Muscle of leg (tissue), 11 donors: ENCODE results near the gene PTPRN2. TPM values are rescaled to one million over a fixed set of nuclear protein-coding genes. Genes with fewer than 3 reads are reported as not detected.

Experiments used
- DNase-seq: peaks from one replicate; pipeline ENCODE4 v3.0.0; 2013
- H3K27ac ChIP-seq: one replicate; pipeline ENCODE4 v1.5.1; 2013; ENCODE audit warnings: mild to moderate bottlenecking, low read length, control low read depth
- H3K27me3 ChIP-seq: one replicate; pipeline ENCODE4 v1.6.1; 2013; ENCODE audit warnings: low read length; ENCODE audit not compliant: control insufficient read depth, insufficient read depth
- H3K36me3 ChIP-seq: one replicate; pipeline ENCODE4 v1.6.1; 2013; ENCODE audit warnings: low read length; ENCODE audit not compliant: control insufficient read depth, insufficient read depth
- H3K4me1 ChIP-seq: one replicate; pipeline ENCODE4 v1.6.1; 2013; ENCODE audit warnings: low read length; ENCODE audit not compliant: control insufficient read depth, insufficient read depth
- H3K4me3 ChIP-seq: one replicate; pipeline ENCODE4 v1.5.1; 2013; ENCODE audit warnings: low read length, control low read depth
- H3K9me3 ChIP-seq: replicated peaks from 2 replicates; pipeline ENCODE4 v1.6.1; 2013; ENCODE audit warnings: low read depth, low read length; ENCODE audit not compliant: control insufficient read depth
- WGBS: methylation state at CpG from one replicate; pipeline ENCODE4 v1.1.5; 2013; ENCODE audit warnings: missing lambda C conversion rate; ENCODE audit not compliant: insufficient coverage; 5-methylcytosine and 5-hydroxymethylcytosine counted together
- polyA plus RNA-seq, 8 donors: library from polyadenylated mRNA; unstranded; fragments of 120-200 nt; gene quantifications; one replicate each; pipeline versions ENCODE4 v1.2.1 to v1.2.3, GENCODE V29; 2013; ENCODE audit warnings: inconsistent platforms in 1 of 8, low replicate concordance in 1 of 8; ENCODE audit not compliant: insufficient read length in 8 of 8, insufficient read depth in 1 of 8
- total RNA-seq: library from RNA; stranded (reverse); fragments of 120-200 nt; gene quantifications from one replicate; pipeline ENCODE4 v1.2.4, GENCODE V29; 2013

PTPRN2 gene
- total and polyA plus RNA-seq, 9 donors: 1.4 to 2.9 (median 2.3) TPM

DNA sequence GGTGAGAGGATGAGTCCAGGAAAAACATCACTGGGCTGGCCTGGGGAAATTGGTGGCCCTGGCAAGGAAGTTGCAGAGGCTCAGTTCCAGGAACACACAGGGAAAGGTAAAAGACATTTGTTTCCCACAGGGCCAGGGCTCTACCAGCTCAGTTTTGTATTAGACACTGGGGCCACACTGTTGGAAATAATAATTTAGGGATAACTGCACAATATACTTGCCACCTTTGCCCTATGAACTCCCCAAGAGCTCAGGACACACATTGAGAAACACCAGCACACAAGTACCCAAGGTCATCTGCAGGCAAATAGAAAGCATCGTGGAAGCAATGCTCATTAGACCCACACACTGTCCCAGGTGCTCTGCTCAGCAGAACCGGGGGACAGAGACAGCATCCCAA, 617.6 kb downstream of the PTPRN2 start:
- Histone ChIP-seq H3K9me3 (peaks cover 18% of the 10 kb centered on the region), H3K27ac (no peak overlapping the region)
- 100% methylated on average over 1 of the region's 2 CpGs for WGBS

DNA sequence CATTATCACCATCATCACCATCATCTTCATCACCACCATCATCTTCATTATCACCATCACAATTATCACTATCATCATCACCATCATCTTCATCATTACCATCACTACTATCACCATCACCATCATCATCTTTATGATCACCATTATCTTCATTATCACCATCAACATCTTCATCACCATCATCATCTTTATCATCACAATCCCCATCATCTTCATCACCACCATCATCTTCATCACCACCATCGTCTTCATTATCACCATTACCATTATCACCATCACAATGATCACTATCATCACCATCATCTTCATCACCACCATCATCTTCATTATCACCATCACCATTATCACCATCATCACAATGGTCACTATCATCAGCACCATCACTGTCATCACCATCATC, 621.1 kb downstream of the PTPRN2 start:
- Histone ChIP-seq H3K4me3 (no peak overlapping the region), H3K27ac (no peak overlapping the region), H3K4me1 (no peaks in the 10 kb centered on the region), H3K9me3 (no peaks in the 10 kb centered on the region), H3K27me3 (peaks cover 18% of the 10 kb centered on the region), H3K36me3 (no peaks in the 10 kb centered on the region)
- DNase-seq: no peak
- 92% methylated on average over 1 of the region's 1 CpG for WGBS

More for the DNA sequence above, 617.6 kb downstream of the PTPRN2 start:
- Histone ChIP-seq H3K36me3 (no peaks in the 10 kb centered on the region), H3K4me3 (no peak overlapping the region), H3K27me3 (no peaks in the 10 kb centered on the region), H3K4me1 (no peaks in the 10 kb centered on the region)
- DNase-seq: no peak

DNA sequence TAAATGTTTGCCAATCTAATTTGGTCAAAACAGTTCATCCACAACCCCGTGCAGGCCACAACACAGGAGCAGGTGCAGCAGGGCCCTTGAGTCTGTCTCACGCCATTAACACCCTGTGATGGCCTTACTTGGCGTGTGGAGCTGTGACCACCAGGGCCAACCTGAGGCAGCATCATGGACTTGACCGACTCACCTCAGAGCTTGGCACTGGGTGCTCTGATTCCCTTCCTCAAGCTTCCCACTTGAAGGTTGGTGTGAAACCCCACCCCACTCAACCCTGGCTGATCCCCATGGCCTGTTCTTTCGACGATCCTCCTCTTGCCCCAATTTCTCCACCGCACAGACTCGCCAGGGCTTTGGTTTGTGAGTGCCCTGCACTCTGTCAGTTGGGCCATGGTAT, 623.1 kb downstream of the PTPRN2 start:
- Histone ChIP-seq H3K27ac (no peak overlapping the region), H3K36me3 (no peaks in the 10 kb centered on the region), H3K4me1 (no peaks in the 10 kb centered on the region), H3K27me3 (peaks cover 24% of the 10 kb centered on the region), H3K4me3 (no peak overlapping the region), H3K9me3 (no peaks in the 10 kb centered on the region)
- no peak for DNase-seq
- WGBS: 94% methylated on average over 4 of the region's 8 CpGs

DNA sequence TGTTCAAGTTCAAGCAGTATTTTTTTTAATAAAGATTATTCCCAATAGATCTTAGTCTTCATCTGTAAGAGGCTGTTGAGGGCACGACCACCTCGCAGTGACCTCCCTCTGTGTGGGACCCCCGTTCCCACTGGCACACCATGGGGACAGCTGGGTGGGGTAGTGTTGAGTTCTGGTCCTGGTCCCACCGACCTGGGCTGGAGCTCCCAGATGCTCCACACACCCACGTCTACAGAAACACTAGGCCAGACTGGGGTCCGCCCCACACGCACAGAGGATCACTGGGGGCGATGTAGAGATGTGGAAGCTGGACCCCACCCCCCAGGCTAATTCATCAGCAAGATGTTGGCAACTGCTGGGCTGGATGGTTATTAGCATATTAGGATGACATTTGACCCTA, 623.6 kb downstream of the PTPRN2 start:
- H3K9me3 ChIP-seq: no peaks in the 10 kb centered on the region
- no peak for DNase-seq
- H3K27ac ChIP-seq: no peak overlapping the region
- no peak overlapping the region for H3K4me3 ChIP-seq
- no peaks in the 10 kb centered on the region for H3K4me1 ChIP-seq
- no CpG with 5 or more reads among the region's 8 CpGs for WGBS
- H3K36me3 ChIP-seq: no peaks in the 10 kb centered on the region
- peaks cover 25% of the 10 kb centered on the region for H3K27me3 ChIP-seq

DNA sequence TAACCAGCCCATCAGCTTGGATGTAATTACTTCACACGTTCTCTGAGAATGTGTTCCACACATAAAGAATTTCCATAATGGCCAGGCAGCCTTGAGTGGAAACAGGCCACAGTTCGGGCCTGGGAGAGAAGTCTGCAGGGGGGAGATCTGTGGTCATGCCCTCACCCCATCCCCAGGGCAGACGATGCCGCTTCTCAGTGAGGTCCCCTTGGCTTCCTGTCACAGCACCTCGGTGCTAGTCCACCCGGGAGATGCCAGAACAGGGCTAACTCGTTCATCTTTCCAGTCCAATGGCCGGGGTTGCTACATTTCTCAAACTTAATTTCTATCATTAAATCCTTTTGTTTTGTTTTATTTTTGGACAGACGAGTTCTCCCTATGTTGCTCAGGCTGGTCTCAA, 624.1 kb downstream of the PTPRN2 start:
- H3K4me1 ChIP-seq: no peaks in the 10 kb centered on the region
- H3K9me3 ChIP-seq: no peaks in the 10 kb centered on the region
- H3K4me3 ChIP-seq: no peak overlapping the region
- H3K36me3 ChIP-seq: no peaks in the 10 kb centered on the region
- WGBS: 81% methylated on average over 4 of the region's 9 CpGs
- no peak for DNase-seq
- no peak overlapping the region for H3K27ac ChIP-seq
- peaks cover 25% of the 10 kb centered on the region for H3K27me3 ChIP-seq

DNA sequence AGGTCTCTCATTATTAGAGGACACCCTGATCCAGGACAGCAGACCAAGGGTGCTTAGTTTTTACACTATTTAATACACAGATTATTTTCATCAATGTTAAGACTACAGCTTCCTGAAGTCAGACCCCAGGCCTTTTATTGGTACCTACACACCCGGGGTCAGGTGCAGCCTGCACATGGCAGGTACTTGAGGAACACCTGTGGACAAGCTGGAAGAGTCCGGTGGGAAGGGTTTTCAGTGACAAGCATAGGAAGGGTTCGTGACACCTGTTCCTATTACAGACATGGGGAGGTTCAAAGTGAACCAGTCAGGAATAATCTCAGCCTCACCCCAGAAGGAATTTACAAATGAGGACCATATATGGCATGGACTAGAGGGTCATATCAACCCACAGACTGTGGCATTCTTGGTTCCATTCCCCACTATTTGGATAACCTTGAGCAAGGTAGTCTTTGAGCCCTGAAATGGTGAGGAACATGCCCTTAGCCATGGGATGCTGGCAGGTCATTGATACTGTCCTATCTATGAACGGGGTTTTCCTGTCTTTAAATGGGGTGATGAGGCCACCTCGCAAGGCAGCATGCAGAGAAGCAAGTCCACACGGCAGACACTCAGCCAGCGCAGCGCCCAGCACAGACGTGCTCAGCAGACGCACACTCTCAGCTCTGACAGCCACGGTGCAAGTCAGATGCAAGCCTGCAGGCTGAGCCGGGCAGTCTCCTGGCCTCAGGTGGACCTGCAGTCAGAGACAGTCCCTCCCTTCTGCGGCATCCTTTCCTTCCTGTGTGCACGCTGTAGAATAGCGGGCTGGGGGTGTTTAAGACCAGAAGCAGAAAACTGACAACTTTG, 624.9 kb downstream of the PTPRN2 start:
- WGBS: 72% methylated on average over 11 of the region's 15 CpGs
- H3K4me3 ChIP-seq: no peak overlapping the region
- DNase-seq: no peak
- H3K27me3 ChIP-seq: peaks cover 25% of the 10 kb centered on the region
- H3K36me3 ChIP-seq: no peaks in the 10 kb centered on the region
- H3K4me1 ChIP-seq: no peaks in the 10 kb centered on the region
- H3K27ac ChIP-seq: no peak overlapping the region
- no peaks in the 10 kb centered on the region for H3K9me3 ChIP-seq

DNA sequence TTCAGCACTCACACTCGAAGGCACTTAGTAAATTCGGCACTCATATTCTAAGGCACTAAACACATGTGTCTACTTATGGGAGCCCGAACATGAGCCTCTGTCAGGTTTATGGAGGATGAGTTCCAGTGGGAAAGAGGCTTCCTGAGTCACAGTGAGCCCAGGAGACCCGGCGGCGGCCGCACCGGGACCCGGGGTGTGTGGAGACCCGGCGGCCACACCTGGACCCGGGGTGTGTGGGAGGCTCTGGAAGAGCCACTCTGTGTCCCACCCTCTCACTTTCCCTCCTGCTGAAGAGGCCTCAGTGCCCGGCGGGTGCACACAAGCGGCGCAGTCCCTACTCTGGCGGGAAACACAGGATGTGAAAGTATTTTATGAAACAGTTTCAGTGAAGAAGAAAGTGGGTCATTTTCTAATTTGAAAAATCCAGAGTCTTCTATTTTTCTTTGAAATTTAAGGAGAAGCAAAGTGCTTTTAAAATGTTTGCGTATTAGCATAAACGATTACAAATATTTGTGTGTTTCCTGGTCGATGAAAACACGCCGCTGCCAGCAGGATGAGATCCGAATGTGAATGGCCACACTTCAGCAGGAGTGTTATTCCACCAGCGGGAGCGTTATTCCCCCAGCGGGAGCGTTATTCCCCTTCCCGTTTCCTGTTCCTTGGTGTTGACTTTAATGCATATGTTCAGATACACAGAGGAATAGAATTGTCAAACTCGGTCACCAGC, 625.7 kb downstream of the PTPRN2 start:
- H3K36me3 ChIP-seq: no peaks in the 10 kb centered on the region
- peaks cover 25% of the 10 kb centered on the region for H3K27me3 ChIP-seq
- WGBS: 7% methylated on average over 16 of the region's 29 CpGs
- H3K27ac ChIP-seq: no peak overlapping the region
- no peak for DNase-seq
- H3K4me1 ChIP-seq: no peaks in the 10 kb centered on the region
- H3K4me3 ChIP-seq: no peak overlapping the region
- no peaks in the 10 kb centered on the region for H3K9me3 ChIP-seq

DNA sequence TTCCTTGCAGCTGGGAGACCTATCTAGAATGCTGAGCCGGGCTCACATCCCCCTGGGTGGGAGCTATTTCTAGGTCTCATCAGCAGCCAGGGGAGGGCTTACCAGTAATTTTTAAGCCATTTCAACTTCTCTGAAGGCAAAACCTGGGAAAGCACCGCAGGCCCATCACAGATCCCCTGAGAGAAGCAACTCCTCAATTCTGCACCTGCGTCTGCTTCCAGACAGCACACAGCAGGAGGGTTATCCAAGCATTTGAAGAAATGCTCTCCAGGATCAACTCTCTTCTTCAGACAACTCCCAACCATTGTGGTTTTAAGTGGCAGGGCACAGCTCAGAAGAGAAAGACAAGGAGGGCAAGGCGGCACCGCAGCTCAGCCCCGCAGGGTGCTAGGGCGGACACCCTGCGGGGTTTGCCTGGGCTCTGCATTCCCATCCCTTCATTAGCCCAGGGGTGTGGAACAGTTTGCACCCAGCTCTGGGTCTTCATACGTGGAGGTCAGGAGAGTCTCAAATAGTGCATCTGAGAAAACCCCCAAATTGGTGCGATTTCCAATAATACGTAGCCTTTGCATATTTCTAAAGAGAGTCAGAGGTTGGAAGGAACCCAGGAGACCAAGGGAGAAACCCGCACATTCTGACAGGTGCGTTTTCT, 632.1 kb downstream of the PTPRN2 start:
- peaks cover 2% of the 10 kb centered on the region for H3K27me3 ChIP-seq
- 43% methylated on average over 4 of the region's 13 CpGs for whole genome bisulfite sequencing

DNA sequence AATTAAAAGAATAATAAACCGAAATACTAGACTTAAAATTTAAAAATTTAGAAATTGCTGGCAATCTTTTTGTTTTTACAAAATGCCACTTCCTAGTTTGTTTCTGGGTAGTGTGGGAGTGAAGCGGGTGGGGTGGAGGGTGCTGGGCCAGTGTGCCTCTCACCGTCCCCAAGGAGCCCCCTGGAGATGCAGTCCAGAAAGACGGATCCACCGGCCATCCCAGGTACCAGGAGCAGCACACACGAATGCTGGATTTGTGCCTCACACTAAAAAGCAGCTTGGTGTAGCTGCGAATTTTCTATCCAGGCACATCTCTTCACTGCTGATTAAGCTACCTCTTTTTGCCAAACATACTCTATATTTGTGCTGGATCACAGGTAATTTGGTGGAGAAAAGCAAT, 632.7 kb downstream of the PTPRN2 start:
- peaks cover 2% of the 10 kb centered on the region for H3K27me3 ChIP-seq
- no peaks in the 10 kb centered on the region for H3K36me3 ChIP-seq
- no peak overlapping the region for H3K27ac ChIP-seq
- no peak overlapping the region for H3K4me3 ChIP-seq
- H3K9me3 ChIP-seq: no peaks in the 10 kb centered on the region
- no peak for DNase-seq
- no peaks in the 10 kb centered on the region for H3K4me1 ChIP-seq
- 69% methylated on average over 5 of the region's 7 CpGs for WGBS

More for the DNA sequence above, 632.1 kb downstream of the PTPRN2 start:
- DNase-seq: no peak
- Histone ChIP-seq H3K4me1 (no peaks in the 10 kb centered on the region), H3K36me3 (no peaks in the 10 kb centered on the region), H3K4me3 (no peak overlapping the region), H3K27ac (no peak overlapping the region), H3K9me3 (no peaks in the 10 kb centered on the region)
